ENCODE results near the gene C3orf80.
"Not testable (repeated sequence)": the region's sequence is repeated elsewhere in the genome, so short reads cannot be mapped to it uniquely, and the experiment has no call there.

GRCh38 chr3:160179403-160179802, 45.8 kb upstream of the C3orf80 start:
- TF ChIP-seq REST (IDR thresholded peaks at IDR 0.05; ENCODE audit: insufficient replicate concordance, low read depth); CTCF (IDR thresholded peaks at IDR 0.05; ENCODE audit: insufficient read depth, low read length): not testable (repeated sequence)

All from HL-60 (cell line).